GM21367 (cell line): ENCODE data around the gene CBLC.

Source experiments
- ATAC-seq: cut with Tn5 transposase; IDR thresholded peaks from one replicate; pipeline ENCODE4 v1.9.1; 2021; ENCODE audit not compliant: unreplicated experiment

CBLC gene

GRCh38 chr19:44794610-44795009 is 16.9 kb downstream of the CBLC start:
- ATAC-seq, result no peak

GRCh38 chr19:44795398-44795987 is 17.8 kb downstream of the CBLC start:
- no peak for ATAC-seq

GRCh38 chr19:44796701-44797115 is 19.0 kb downstream of the CBLC start:
- ATAC-seq, result no peak

- ATAC-seq, result no peak
These were observed 22.1 kb downstream of the CBLC start for GRCh38 chr19:44799627-44800346.

- ATAC-seq, result peak; percentile 55
These were observed 22.8 kb downstream of the CBLC start for GRCh38 chr19:44800461-44800860.

- no peak for ATAC-seq
These were observed 26.0 kb downstream of the CBLC start for GRCh38 chr19:44803442-44804428.

- no peak for ATAC-seq
These were observed 28.6 kb downstream of the CBLC start for GRCh38 chr19:44806291-44806690.

- ATAC-seq, result no peak
These were observed 29.5 kb downstream of the CBLC start for GRCh38 chr19:44807162-44807561.

GRCh38 chr19:44807652-44808462 is 30.2 kb downstream of the CBLC start:
- no peak for ATAC-seq

- no peak for ATAC-seq
These were observed 31.0 kb downstream of the CBLC start, which contains the start of gene BCAM for GRCh38 chr19:44808463-44809371. Gene BCAM (plus strand): TSS chr19:44809103. CDS start chr19:44809125, 22 bp downstream.

- no peak for ATAC-seq
These were observed 32.0 kb downstream of the CBLC start for GRCh38 chr19:44809577-44810233.

GRCh38 chr19:44810234-44811121 is 32.8 kb downstream of the CBLC start:
- no peak for ATAC-seq

GRCh38 chr19:44811122-44811419 is 33.4 kb downstream of the CBLC start:
- no peak for ATAC-seq

GRCh38 chr19:44812142-44812718 is 34.5 kb downstream of the CBLC start:
- ATAC-seq, result no peak

GRCh38 chr19:44813070-44813840 is 35.6 kb downstream of the CBLC start:
- ATAC-seq, result no peak

- ATAC-seq, result no peak
These were observed 36.3 kb downstream of the CBLC start for GRCh38 chr19:44813841-44814470.

- ATAC-seq, result no peak
These were observed 36.8 kb downstream of the CBLC start for GRCh38 chr19:44814517-44814916.
